ENCODE data around the gene NTHL1. TPM values are rescaled to one million over a fixed set of nuclear protein-coding genes. Genes with fewer than 3 reads are reported as not detected.

NTHL1 gene
- total and polyA plus RNA-seq, 2 of the 13 experiments (the other 11 are each of a cell fraction or from before 2014, with no cell fraction given) = 47.5 to 64.9 TPM

DNA sequence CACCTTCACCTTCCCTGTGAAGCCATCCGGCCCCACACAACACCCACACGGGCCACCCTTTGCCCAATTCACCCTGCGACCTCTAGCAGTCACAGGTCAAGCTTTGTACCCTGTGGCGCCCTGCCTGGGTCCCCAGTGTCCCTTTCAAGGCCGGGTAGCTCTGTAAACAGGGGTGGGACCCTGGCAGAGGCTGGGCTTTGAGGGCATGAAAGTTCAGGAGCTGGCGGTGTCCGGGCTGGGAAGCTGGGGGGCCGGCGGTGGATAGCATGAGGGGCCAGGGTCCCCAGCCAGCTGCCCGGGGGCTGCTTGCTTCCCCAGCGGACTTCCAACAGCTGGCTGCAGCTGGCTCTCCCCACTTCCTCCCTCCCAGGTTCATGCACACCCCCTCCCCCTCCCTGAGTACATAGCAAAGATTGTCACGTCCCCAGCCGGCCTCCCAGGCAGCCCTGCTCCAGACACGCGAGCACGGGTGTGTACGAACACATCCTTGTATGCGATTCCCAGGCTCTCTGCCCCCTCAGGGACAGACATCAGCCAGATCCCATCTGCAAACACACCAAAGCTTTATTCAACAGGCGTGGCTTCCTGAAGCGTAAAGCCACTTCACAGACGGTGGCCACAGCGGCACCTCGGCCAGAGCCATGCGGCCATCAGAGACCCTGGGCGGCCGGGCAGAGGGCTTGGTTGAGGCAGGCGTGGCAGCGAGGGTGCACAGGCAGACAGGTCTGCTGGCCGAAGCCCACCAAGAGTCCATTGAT is 8.2 kb downstream of the NTHL1 start (continued):
- TF ChIP-seq, protein P1, sequence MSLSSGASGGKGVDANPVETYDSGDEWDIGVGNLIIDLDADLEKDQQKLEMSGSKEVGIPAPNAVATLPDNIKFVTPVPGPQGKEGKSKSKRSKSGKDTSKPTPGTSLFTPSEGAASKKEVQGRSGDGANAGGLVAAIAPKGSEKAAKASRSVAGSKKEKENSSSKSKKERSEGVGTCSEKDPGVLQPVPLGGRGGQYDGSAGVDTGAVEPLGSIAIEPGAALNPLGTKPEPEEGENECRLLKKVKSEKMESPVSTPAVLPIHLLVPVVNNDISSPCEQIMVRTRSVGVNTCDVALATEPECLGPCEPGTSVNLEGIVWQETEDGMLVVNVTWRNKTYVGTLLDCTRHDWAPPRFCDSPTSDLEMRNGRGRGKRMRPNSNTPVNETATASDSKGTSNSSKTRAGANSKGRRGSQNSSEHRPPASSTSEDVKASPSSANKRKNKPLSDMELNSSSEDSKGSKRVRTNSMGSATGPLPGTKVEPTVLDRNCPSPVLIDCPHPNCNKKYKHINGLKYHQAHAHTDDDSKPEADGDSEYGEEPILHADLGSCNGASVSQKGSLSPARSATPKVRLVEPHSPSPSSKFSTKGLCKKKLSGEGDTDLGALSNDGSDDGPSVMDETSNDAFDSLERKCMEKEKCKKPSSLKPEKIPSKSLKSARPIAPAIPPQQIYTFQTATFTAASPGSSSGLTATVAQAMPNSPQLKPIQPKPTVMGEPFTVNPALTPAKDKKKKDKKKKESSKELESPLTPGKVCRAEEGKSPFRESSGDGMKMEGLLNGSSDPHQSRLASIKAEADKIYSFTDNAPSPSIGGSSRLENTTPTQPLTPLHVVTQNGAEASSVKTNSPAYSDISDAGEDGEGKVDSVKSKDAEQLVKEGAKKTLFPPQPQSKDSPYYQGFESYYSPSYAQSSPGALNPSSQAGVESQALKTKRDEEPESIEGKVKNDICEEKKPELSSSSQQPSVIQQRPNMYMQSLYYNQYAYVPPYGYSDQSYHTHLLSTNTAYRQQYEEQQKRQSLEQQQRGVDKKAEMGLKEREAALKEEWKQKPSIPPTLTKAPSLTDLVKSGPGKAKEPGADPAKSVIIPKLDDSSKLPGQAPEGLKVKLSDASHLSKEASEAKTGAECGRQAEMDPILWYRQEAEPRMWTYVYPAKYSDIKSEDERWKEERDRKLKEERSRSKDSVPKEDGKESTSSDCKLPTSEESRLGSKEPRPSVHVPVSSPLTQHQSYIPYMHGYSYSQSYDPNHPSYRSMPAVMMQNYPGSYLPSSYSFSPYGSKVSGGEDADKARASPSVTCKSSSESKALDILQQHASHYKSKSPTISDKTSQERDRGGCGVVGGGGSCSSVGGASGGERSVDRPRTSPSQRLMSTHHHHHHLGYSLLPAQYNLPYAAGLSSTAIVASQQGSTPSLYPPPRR (CRISPR knock-in tag; IDR thresholded peaks at IDR 0.05; ENCODE audit: borderline replicate concordance) = peak; percentile 89
- TF ChIP-seq, protein P2, sequence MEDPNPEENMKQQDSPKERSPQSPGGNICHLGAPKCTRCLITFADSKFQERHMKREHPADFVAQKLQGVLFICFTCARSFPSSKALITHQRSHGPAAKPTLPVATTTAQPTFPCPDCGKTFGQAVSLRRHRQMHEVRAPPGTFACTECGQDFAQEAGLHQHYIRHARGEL (CRISPR knock-in tag; IDR thresholded peaks at IDR 0.05) = no peak
- TF ChIP-seq ZNF546 (CRISPR knock-in tag; conservative IDR thresholded peaks at IDR 0.05) (peak; percentile 40; the same call in 1 of the 2 replicates), ZNF615 (CRISPR knock-in tag; IDR thresholded peaks at IDR 0.05; ENCODE audit: borderline replicate concordance) (no peak), HNRNPUL1 (IDR thresholded peaks at IDR 0.05; ENCODE audit: low read depth, low read length) (no peak), KMT2B (CRISPR knock-in tag; IDR thresholded peaks at IDR 0.05) (no peak; the same call in 1 of the 2 replicates), ZNF879 (CRISPR knock-in tag; IDR thresholded peaks at IDR 0.05) (no peak), HDAC6 (IDR thresholded peaks at IDR 0.05; ENCODE audit: low read depth, low read length) (no peak), ETV5 (CRISPR knock-in tag; IDR thresholded peaks at IDR 0.05; ENCODE audit: borderline replicate concordance) (peak; percentile 80; the same call in 1 of the 2 replicates), ZNF234 (CRISPR knock-in tag; conservative IDR thresholded peaks at IDR 0.05) (no peak; the same call in 1 of the 2 replicates), BRCA1 (CRISPR knock-in tag; IDR thresholded peaks at IDR 0.05) (no peak), AHR (CRISPR knock-in tag; IDR thresholded peaks at IDR 0.05) (peak; percentile 67; the same call in 1 of the 2 replicates), PAF1 (CRISPR knock-in tag; IDR thresholded peaks at IDR 0.05) (peak; percentile 46), TBL1XR1 (IDR thresholded peaks at IDR 0.05; ENCODE audit: borderline replicate concordance, low read length, partially characterized antibody) (no peak), ZNF564 (CRISPR knock-in tag; IDR thresholded peaks at IDR 0.05) (no peak), NCOA5 (CRISPR knock-in tag; IDR thresholded peaks at IDR 0.05) (no peak), FOXA3 (CRISPR knock-in tag; IDR thresholded peaks at IDR 0.05) (peak; percentile 80), ZNF260 (CRISPR knock-in tag; IDR thresholded peaks at IDR 0.05; ENCODE audit: borderline replicate concordance, low read depth) (no peak), HOXD1 (CRISPR knock-in tag; IDR thresholded peaks at IDR 0.05) (peak; percentile 57; the same call in 1 of the 2 replicates), HOXA7 (CRISPR knock-in tag; IDR thresholded peaks at IDR 0.05) (no peak), SCMH1 (CRISPR knock-in tag; IDR thresholded peaks at IDR 0.05; ENCODE audit: borderline replicate concordance) (no peak), RFX5 (IDR thresholded peaks at IDR 0.05; ENCODE audit: low read depth, low read length) (no peak)
- TF ChIP-seq, protein P3, sequence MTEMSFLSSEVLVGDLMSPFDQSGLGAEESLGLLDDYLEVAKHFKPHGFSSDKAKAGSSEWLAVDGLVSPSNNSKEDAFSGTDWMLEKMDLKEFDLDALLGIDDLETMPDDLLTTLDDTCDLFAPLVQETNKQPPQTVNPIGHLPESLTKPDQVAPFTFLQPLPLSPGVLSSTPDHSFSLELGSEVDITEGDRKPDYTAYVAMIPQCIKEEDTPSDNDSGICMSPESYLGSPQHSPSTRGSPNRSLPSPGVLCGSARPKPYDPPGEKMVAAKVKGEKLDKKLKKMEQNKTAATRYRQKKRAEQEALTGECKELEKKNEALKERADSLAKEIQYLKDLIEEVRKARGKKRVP (CRISPR knock-in tag; IDR thresholded peaks at IDR 0.05) = no peak
- TF ChIP-seq, protein P4, sequence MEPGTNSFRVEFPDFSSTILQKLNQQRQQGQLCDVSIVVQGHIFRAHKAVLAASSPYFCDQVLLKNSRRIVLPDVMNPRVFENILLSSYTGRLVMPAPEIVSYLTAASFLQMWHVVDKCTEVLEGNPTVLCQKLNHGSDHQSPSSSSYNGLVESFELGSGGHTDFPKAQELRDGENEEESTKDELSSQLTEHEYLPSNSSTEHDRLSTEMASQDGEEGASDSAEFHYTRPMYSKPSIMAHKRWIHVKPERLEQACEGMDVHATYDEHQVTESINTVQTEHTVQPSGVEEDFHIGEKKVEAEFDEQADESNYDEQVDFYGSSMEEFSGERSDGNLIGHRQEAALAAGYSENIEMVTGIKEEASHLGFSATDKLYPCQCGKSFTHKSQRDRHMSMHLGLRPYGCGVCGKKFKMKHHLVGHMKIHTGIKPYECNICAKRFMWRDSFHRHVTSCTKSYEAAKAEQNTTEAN (CRISPR knock-in tag; conservative IDR thresholded peaks at IDR 0.05) = peak; percentile 50
